ENCODE measurements around the gene SERPINI1.

SERPINI1 gene

DNA sequence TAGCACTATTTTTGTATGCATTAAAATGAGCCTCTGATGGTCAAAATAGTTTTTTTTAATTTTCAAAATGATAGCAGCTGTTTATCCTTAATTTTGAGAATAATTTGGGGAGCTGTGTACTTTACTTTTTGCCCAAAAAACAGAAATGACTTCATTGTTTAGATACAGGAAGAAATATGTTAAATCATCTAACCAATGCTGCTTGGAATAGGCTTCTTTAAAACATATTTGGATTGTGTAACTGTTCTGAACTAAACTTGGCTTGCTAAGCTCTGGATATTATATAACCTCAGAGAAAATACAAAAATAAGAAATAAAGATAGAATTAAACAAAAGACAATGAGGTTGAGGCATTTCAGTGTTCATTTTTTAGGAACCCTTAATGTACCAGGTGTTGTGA is 119.3 kb downstream of the SERPINI1 start:
- intact Hi-C loops (cut with DNase I; ENCODE audit: low total_unique reads) = no loop called here
- no peak for DNase-seq

DNA sequence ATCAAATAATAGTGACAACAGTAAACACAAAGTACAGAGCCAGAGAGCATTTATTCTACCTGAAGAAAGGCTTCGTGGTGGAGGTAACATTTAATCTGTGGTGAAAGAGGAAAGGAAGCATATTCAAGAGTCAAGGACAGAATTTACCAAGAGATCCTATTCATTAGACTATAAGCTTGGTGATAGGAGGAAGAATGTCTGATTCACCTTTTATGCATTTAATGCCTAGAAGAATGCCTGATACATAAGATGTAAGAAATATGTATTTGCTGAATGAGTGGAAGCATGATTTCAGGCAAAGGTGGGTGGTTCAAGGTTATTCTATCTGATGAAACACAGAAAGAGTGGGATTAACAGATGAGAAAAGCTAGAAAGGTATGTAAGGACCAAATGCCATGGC is 119.8 kb downstream of the SERPINI1 start:
- peaks cover 0 to 16% (median 5%) of the 10 kb centered on the region in 4 donors for H3K4me1 ChIP-seq

More for the DNA sequence above, 119.3 kb downstream of the SERPINI1 start:
- H3K4me3 ChIP-seq = no peak overlapping the region
- H3K27me3 ChIP-seq = no peaks in the 10 kb centered on the region
- H3K9me3 ChIP-seq = no peaks in the 10 kb centered on the region
- H3K27ac ChIP-seq = no peak overlapping the region
- H3K36me3 ChIP-seq = no peaks in the 10 kb centered on the region
- TF ChIP-seq, protein P1, sequence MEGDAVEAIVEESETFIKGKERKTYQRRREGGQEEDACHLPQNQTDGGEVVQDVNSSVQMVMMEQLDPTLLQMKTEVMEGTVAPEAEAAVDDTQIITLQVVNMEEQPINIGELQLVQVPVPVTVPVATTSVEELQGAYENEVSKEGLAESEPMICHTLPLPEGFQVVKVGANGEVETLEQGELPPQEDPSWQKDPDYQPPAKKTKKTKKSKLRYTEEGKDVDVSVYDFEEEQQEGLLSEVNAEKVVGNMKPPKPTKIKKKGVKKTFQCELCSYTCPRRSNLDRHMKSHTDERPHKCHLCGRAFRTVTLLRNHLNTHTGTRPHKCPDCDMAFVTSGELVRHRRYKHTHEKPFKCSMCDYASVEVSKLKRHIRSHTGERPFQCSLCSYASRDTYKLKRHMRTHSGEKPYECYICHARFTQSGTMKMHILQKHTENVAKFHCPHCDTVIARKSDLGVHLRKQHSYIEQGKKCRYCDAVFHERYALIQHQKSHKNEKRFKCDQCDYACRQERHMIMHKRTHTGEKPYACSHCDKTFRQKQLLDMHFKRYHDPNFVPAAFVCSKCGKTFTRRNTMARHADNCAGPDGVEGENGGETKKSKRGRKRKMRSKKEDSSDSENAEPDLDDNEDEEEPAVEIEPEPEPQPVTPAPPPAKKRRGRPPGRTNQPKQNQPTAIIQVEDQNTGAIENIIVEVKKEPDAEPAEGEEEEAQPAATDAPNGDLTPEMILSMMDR (IDR thresholded peaks at IDR 0.05) = no peak
- H3K4me1 ChIP-seq = peaks cover 0 to 16% (median 5%) of the 10 kb centered on the region in 4 donors

GRCh38 chr3:167858865-167859264 is 123.3 kb downstream of the SERPINI1 start:
- TF ChIP-seq, protein P1 (IDR thresholded peaks at IDR 0.05) = no peak
- intact Hi-C loops (cut with DNase I; ENCODE audit: low total_unique reads) = no loop called here
- no peak for DNase-seq
- peaks cover 0 to 24% (median 4%) of the 10 kb centered on the region in 4 donors for H3K4me1 ChIP-seq
- no peaks in the 10 kb centered on the region for H3K36me3 ChIP-seq
- H3K27ac ChIP-seq = no peak overlapping the region
- H3K9me3 ChIP-seq = no peaks in the 10 kb centered on the region
- no peaks in the 10 kb centered on the region for H3K27me3 ChIP-seq
- H3K4me3 ChIP-seq = no peak overlapping the region

More for the DNA sequence above, 119.8 kb downstream of the SERPINI1 start:
- H3K36me3 ChIP-seq = no peaks in the 10 kb centered on the region
- H3K27me3 ChIP-seq = no peaks in the 10 kb centered on the region
- TF ChIP-seq, protein P1 (IDR thresholded peaks at IDR 0.05) = no peak
- DNase-seq = no peak
- H3K27ac ChIP-seq = no peak overlapping the region
- H3K4me3 ChIP-seq = no peak overlapping the region
- intact Hi-C loops (cut with DNase I; ENCODE audit: low total_unique reads) = no loop called here
- no peaks in the 10 kb centered on the region for H3K9me3 ChIP-seq

- TF ChIP-seq, protein P1 (IDR thresholded peaks at IDR 0.05) = no peak
- Histone ChIP-seq H3K36me3 (no peaks in the 10 kb centered on the region), H3K9me3 (no peaks in the 10 kb centered on the region), H3K27me3 (no peaks in the 10 kb centered on the region), H3K4me3 (no peak overlapping the region), H3K4me1 (peaks cover 0 to 31% (median 10%) of the 10 kb centered on the region in 4 donors), H3K27ac (no peak overlapping the region)
- DNase-seq = no peak
- intact Hi-C loops (cut with DNase I; ENCODE audit: low total_unique reads) = no loop called here
These were observed 124.1 kb downstream of the SERPINI1 start for GRCh38 chr3:167859610-167860009.

DNA sequence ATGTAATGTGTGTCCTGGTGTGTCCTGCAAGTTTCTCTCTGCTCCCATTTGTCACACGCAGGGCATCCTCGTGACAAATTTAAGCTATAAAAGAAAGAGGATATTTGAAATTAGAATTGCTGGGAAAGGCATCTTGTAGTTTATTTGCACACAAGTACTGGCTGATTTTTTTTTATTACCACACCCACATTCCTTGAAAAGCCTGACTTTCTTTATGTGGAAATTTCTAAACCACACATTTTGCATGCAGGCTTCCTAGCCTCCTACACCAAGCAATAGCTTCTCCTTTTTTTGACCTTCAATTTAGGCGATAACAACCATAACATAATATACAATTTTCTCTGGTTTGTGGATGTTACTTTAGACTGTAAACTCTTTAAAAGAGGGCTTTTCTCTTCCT is 126.1 kb downstream of the SERPINI1 start:
- DNase-seq = no peak
- Histone ChIP-seq H3K4me1 (peaks cover 0 to 36% (median 10%) of the 10 kb centered on the region in 4 donors), H3K27me3 (no peaks in the 10 kb centered on the region), H3K27ac (no peak overlapping the region), H3K36me3 (no peaks in the 10 kb centered on the region), H3K4me3 (no peak overlapping the region), H3K9me3 (no peaks in the 10 kb centered on the region)
- TF ChIP-seq, protein P1 (IDR thresholded peaks at IDR 0.05) = no peak
- intact Hi-C loops (cut with DNase I; ENCODE audit: low total_unique reads) = no loop called here
